ENCODE results near the gene NKG7. TPM values are rescaled to one million over a fixed set of nuclear protein-coding genes. Genes with fewer than 3 reads are reported as not detected.
A peak's percentile ranks its signal among the peaks of the same experiment; 100 is the strongest.

NKG7 gene
- total and polyA plus RNA-seq, 2 of the 13 experiments (the other 11 are each of a cell fraction or from before 2014, with no cell fraction given) = 0.40 TPM; not detected in 1

GRCh38 chr19:51333836-51334460 is 38.5 kb downstream of the NKG7 start:
- intact Hi-C loops (cut with micrococcal nuclease; ENCODE audit: unreplicated experiment) (no loop called here), in situ Hi-C loops (cut with HindIII; ENCODE audit: extremely low pct_ligation_motif_present, low pct_unique_long_range_greater_than_20kb) (no loop called here)
- no TSS peak for BruUV-seq (replicated peaks)
- Histone ChIP-seq H3K9ac (ENCODE audit: insufficient read depth, low read depth, low read length) (no peak overlapping the region), H4K20me1 (ENCODE audit: insufficient read depth, low read length) (no peaks in the 10 kb centered on the region), H3K27ac (ENCODE audit: extremely low read length, insufficient read depth, low read length) (no peak overlapping the region), H3K9me3 (ENCODE audit: low read length) (no peaks in the 10 kb centered on the region), H3K79me2 (ENCODE audit: insufficient read depth, low read length) (no peaks in the 10 kb centered on the region), H3K36me3 (replicated peaks in 1 of 2; ENCODE audit: control insufficient read depth in 1 of 2, insufficient read depth in 2 of 2, low read length in 2 of 2) (peaks cover 10 to 27% of the 10 kb centered on the region in 2 experiments; a peak in 4 of 5 replicates), H2AFZ (ENCODE audit: low read length) (no peak overlapping the region), H3K4me1 (ENCODE audit: insufficient read depth, low read length) (peaks cover 4% of the 10 kb centered on the region; the same call in 1 of the 2 replicates), H3K4me3 (replicated peaks in 1 of 3; ENCODE audit: insufficient read depth in 1 of 3, low read depth in 2 of 3, low read length in 3 of 3) (no peak overlapping the region), H3K27me3 (ENCODE audit: control insufficient read depth in 1 of 2, insufficient read depth in 2 of 2, low read length in 2 of 2) (no peaks in the 10 kb centered on the region), H3K4me2 (ENCODE audit: low read depth, low read length) (no peak overlapping the region)
- CTCF ChIA-PET (ENCODE audit: low intra/inter-chr PET ratio, low total read pairs) = no interaction called here
- DNase-seq (ENCODE audit: low spot score) (no peak), FAIRE-seq (no peak), ATAC-seq (no peak)
- 94% methylated on average over 12 of the region's 13 CpGs for WGBS (ENCODE audit: low lambda C conversion rate)
- POLR2A ChIA-PET = no interaction called here
- TF ChIP-seq NFYB (CRISPR knock-in tag; IDR thresholded peaks at IDR 0.05) = peak; percentile 49
- peak; percentile 48; the same call in 1 of the 2 replicates for TF ChIP-seq NFYC (CRISPR knock-in tag; IDR thresholded peaks at IDR 0.05)
- TF ChIP-seq TIGD3 (CRISPR knock-in tag; IDR thresholded peaks at IDR 0.05; ENCODE audit: borderline replicate concordance) = no peak

GRCh38 chr19:51331716-51332115 is 40.7 kb downstream of the NKG7 start:
- in situ Hi-C loops (cut with HindIII; ENCODE audit: extremely low pct_ligation_motif_present, low pct_unique_long_range_greater_than_20kb) (no loop called here), intact Hi-C loops (cut with micrococcal nuclease; ENCODE audit: unreplicated experiment) (no loop called here)
- Histone ChIP-seq H3K27me3 (ENCODE audit: control insufficient read depth in 1 of 2, insufficient read depth in 2 of 2, low read length in 2 of 2) (peaks cover 0 to 7% of the 10 kb centered on the region in 2 experiments; a peak in 2 of 5 replicates), H3K36me3 (replicated peaks in 1 of 2; ENCODE audit: control insufficient read depth in 1 of 2, insufficient read depth in 2 of 2, low read length in 2 of 2) (peaks cover 8 to 23% of the 10 kb centered on the region in 2 experiments; a peak in 4 of 5 replicates), H3K79me2 (ENCODE audit: insufficient read depth, low read length) (no peaks in the 10 kb centered on the region), H3K9ac (ENCODE audit: insufficient read depth, low read depth, low read length) (no peak overlapping the region), H3K4me3 (replicated peaks in 1 of 3; ENCODE audit: insufficient read depth in 1 of 3, low read depth in 2 of 3, low read length in 3 of 3) (no peak overlapping the region), H3K4me2 (ENCODE audit: low read depth, low read length) (no peak overlapping the region), H2AFZ (ENCODE audit: low read length) (no peak overlapping the region), H3K27ac (ENCODE audit: extremely low read length, insufficient read depth, low read length) (no peak overlapping the region), H4K20me1 (ENCODE audit: insufficient read depth, low read length) (no peaks in the 10 kb centered on the region), H3K9me3 (ENCODE audit: low read length) (no peaks in the 10 kb centered on the region), H3K4me1 (ENCODE audit: insufficient read depth, low read length) (peaks cover 15% of the 10 kb centered on the region)
- DNase-seq (ENCODE audit: low spot score) (no peak), ATAC-seq (no peak), FAIRE-seq (no peak)
- BruUV-seq (replicated peaks) = TSS peak; percentile 34
- no peak for TF ChIP-seq ZNF10 (CRISPR knock-in tag; IDR thresholded peaks at IDR 0.05; ENCODE audit: borderline replicate concordance, low read depth)
- TF ChIP-seq RCOR2 (CRISPR knock-in tag; IDR thresholded peaks at IDR 0.05) = no peak
- no peak for TF ChIP-seq LRRFIP1 (CRISPR knock-in tag; conservative IDR thresholded peaks at IDR 0.05)
- TF ChIP-seq REL (CRISPR knock-in tag; conservative IDR thresholded peaks at IDR 0.05) = no peak
- TF ChIP-seq TRAFD1 (CRISPR knock-in tag; IDR thresholded peaks at IDR 0.05; ENCODE audit: borderline replicate concordance) = no peak
- no peak for TF ChIP-seq CAMTA2 (CRISPR knock-in tag; IDR thresholded peaks at IDR 0.05; ENCODE audit: borderline replicate concordance)
- TF ChIP-seq HBP1 (CRISPR knock-in tag; IDR thresholded peaks at IDR 0.05; ENCODE audit: low read depth) = no peak
- ChIA-PET CTCF (ENCODE audit: low intra/inter-chr PET ratio, low total read pairs) (no interaction called here), POLR2A (no interaction called here)
- WGBS (ENCODE audit: low lambda C conversion rate) = 95% methylated on average over 6 of the region's 6 CpGs

Measured in HepG2 (cell line).